ENCODE data around the gene AP4S1. TPM values are rescaled to one million over a fixed set of nuclear protein-coding genes. Genes with fewer than 3 reads are reported as not detected.

The AP4S1 gene
- total and polyA plus RNA-seq, 2 of the 8 experiments (the other 6 are each of a cell fraction or from before 2014, with no cell fraction given) = 2.8 to 9.9 TPM

GRCh38 chr14:31113794-31114193 lies 88.3 kb downstream of the AP4S1 start:
- Histone ChIP-seq H2BK12ac (ENCODE audit: low read depth, low read length) (no peak overlapping the region), H2AFZ (ENCODE audit: low read length) (no peak overlapping the region), H2BK120ac (replicated peaks; ENCODE audit: low read depth, low read length) (no peak overlapping the region), H3K79me2 (ENCODE audit: control insufficient read depth in 1 of 2, insufficient read depth in 2 of 2, low read length in 2 of 2) (no peaks in the 10 kb centered on the region), H2AK5ac (ENCODE audit: low read depth, low read length) (no peak overlapping the region), H3K56ac (replicated peaks; ENCODE audit: insufficient read length, low read depth, low read length) (no peak overlapping the region), H3K79me1 (ENCODE audit: low read depth, low read length) (no peaks in the 10 kb centered on the region), H4K8ac (ENCODE audit: extremely low read depth, insufficient read depth, low read length) (no peak overlapping the region; the same call in 1 of the 2 replicates), H3K36me3 (ENCODE audit: control insufficient read depth in 2 of 4, insufficient read depth in 4 of 4, low read length in 3 of 4) (peaks cover 10 to 77% (median 23%) of the 10 kb centered on the region in 4 experiments; a peak in 7 of 8 replicates), H2BK15ac (ENCODE audit: low read length) (no peak overlapping the region), H3K27ac (ENCODE audit: low read depth, low read length) (no peak overlapping the region), H4K20me1 (replicated peaks in 1 of 2; ENCODE audit: control insufficient read depth in 1 of 2, insufficient read depth in 2 of 2, low read length in 2 of 2) (peaks cover 0 to 2% of the 10 kb centered on the region in 2 experiments), H3K27me3 (replicated peaks in 1 of 4; ENCODE audit: control insufficient read depth in 3 of 4, extremely low read depth in 1 of 4, insufficient read depth in 3 of 4, low read length in 3 of 4) (no peaks in the 10 kb centered on the region), H3K23ac (ENCODE audit: insufficient read length) (no peak overlapping the region), H3K9me3 (ENCODE audit: insufficient read depth in 2 of 2, low read depth in 1 of 2, low read length in 1 of 2) (no peaks in the 10 kb centered on the region), H3K4me3 (ENCODE audit: extremely low read depth in 1 of 4, insufficient read depth in 2 of 4, low read depth in 3 of 4, low read length in 4 of 4) (no peak overlapping the region), H2BK5ac (ENCODE audit: low read depth, low read length) (no peak overlapping the region), H3K18ac (ENCODE audit: extremely low read depth, low read length) (no peak overlapping the region), H4K91ac (replicated peaks; ENCODE audit: insufficient read length, low read length) (no peak overlapping the region), H3K9ac (replicated peaks in 1 of 4; ENCODE audit: extremely low read depth in 1 of 4, low read depth in 3 of 4, low read length in 3 of 4) (no peak overlapping the region), H3K4me1 (replicated peaks in 1 of 4; ENCODE audit: control insufficient read depth in 3 of 4, insufficient read depth in 4 of 4, low read length in 3 of 4) (no peaks in the 10 kb centered on the region), H4K5ac (ENCODE audit: insufficient read length, low read depth, low read length) (no peak overlapping the region), H2BK20ac (ENCODE audit: low read length) (no peak overlapping the region), H3K4ac (replicated peaks; ENCODE audit: insufficient read length, low read depth, low read length) (no peak overlapping the region), H3K14ac (ENCODE audit: insufficient read length) (no peak overlapping the region), H3K23me2 (ENCODE audit: low read depth, low read length) (no peaks in the 10 kb centered on the region), H3K4me2 (ENCODE audit: insufficient read depth in 1 of 2, low read depth in 2 of 2, low read length in 2 of 2) (no peak overlapping the region)
- WGBS, 2 experiments (ENCODE audit: extremely low coverage in 1 of 2, insufficient coverage in 1 of 2, insufficient read length in 1 of 2, insufficient replicate concordance in 2 of 2, low coverage in 1 of 2, low lambda C conversion rate in 2 of 2, missing lambda C conversion rate in 1 of 2) = 93% methylated on average over 3 of the region's 3 CpGs; no CpG with 5 or more reads in 1 of the 2 experiments
- FAIRE-seq = no peak
- ChIA-PET POLR2A (ENCODE audit: partially characterized antibody) (no interaction called here), CTCF (ENCODE audit: partially characterized antibody) (interaction anchor here (1.0 kb wide), 1 partner anchor 8 kb away, joined by 3 read pairs; no protein-coding TSS in a partner anchor)
- DNase-seq (ENCODE audit: low read depth in 1 of 2, low spot score in 2 of 2) = no peak
- TF ChIP-seq CTCF (IDR thresholded peaks at IDR 0.05; ENCODE audit: control extremely low read depth in 1 of 3, insufficient read depth in 1 of 3, low read depth in 1 of 3, low read length in 3 of 3) (no peak), MAX (IDR thresholded peaks at IDR 0.05) (no peak), CREB1 (IDR thresholded peaks at IDR 0.05) (no peak), EGR1 (IDR thresholded peaks at IDR 0.05; ENCODE audit: borderline replicate concordance, low read depth, low read length) (no peak), KDM5A (IDR thresholded peaks at IDR 0.05; ENCODE audit: low read length) (no peak), TCF12 (IDR thresholded peaks at IDR 0.05; ENCODE audit: low read depth, low read length) (no peak), TEAD4 (IDR thresholded peaks at IDR 0.05; ENCODE audit: low read depth, low read length) (no peak), USF2 (IDR thresholded peaks at IDR 0.05; ENCODE audit: low read length) (no peak), YY1 (IDR thresholded peaks at IDR 0.05; ENCODE audit: low read depth, low read length) (no peak), BCL11A (IDR thresholded peaks at IDR 0.05; ENCODE audit: low read depth in 2 of 2, low read length in 2 of 2) (no peak), ATF3 (IDR thresholded peaks at IDR 0.05; ENCODE audit: insufficient read depth, low read depth, low read length) (no peak)
